ENCODE data around the gene CNOT1. TPM values are rescaled to one million over a fixed set of nuclear protein-coding genes. Genes with fewer than 3 reads are reported as not detected.

Gene CNOT1
- total RNA-seq, 4 donors from 2014 or later = 69.4 to 173 (median 151) TPM

DNA sequence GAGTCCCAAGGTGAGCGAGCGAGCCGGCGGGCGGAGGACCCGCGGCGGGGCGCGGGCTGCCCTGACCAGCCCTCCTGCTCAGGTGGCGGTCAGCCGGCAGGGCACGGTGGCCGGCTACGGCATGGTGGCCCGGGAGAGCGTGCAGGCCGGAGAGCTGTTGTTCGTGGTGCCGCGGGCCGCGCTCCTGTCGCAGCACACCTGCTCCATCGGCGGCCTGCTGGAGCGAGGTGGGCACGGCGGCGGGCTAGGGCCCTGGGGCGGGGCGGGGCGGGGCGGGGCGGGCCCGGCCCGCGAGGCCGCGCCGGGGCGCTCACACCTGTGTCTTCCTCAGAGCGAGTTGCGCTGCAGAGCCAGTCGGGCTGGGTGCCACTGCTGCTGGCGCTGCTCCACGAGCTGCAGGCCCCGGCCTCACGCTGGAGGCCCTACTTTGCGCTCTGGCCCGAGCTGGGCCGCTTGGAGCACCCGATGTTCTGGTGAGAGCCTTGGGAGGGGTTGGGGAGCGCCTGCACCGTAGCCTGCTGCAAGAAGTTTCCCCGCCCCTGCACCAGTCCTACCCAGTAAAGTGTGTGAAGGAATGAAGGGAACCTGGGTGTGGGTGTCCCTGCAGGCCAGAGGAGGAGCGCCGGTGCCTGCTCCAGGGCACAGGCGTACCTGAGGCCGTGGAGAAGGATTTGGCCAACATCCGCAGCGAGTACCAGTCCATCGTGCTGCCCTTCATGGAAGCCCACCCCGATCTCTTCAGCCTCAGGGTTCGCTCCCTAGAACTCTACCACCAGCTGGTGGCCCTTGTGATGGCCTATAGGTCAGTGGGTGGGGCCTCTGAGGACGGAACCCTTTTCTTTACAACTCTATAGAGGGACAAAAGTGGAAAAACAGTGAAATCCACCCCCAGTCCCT is 113.5 kb downstream of the CNOT1 start:
- no peaks in the 10 kb centered on the region for H3K36me3 ChIP-seq
- TF ChIP-seq, protein P1, sequence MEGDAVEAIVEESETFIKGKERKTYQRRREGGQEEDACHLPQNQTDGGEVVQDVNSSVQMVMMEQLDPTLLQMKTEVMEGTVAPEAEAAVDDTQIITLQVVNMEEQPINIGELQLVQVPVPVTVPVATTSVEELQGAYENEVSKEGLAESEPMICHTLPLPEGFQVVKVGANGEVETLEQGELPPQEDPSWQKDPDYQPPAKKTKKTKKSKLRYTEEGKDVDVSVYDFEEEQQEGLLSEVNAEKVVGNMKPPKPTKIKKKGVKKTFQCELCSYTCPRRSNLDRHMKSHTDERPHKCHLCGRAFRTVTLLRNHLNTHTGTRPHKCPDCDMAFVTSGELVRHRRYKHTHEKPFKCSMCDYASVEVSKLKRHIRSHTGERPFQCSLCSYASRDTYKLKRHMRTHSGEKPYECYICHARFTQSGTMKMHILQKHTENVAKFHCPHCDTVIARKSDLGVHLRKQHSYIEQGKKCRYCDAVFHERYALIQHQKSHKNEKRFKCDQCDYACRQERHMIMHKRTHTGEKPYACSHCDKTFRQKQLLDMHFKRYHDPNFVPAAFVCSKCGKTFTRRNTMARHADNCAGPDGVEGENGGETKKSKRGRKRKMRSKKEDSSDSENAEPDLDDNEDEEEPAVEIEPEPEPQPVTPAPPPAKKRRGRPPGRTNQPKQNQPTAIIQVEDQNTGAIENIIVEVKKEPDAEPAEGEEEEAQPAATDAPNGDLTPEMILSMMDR (IDR thresholded peaks at IDR 0.05) = no peak
- no peak for TF ChIP-seq POLR2A (IDR thresholded peaks at IDR 0.05)
- no peaks in the 10 kb centered on the region for H3K27me3 ChIP-seq
- H3K9me3 ChIP-seq = no peaks in the 10 kb centered on the region
- H3K4me1 ChIP-seq = peaks cover 0 to 4% of the 10 kb centered on the region in 2 donors
- peak overlapping the region; percentile 44 to 75 for H3K27ac ChIP-seq
- intact Hi-C loops (cut with DNase I; ENCODE audit: low total_unique reads) = no loop called here
- H3K4me3 ChIP-seq = peak overlapping the region; percentile 64 to 83
- DNase-seq = no peak

DNA sequence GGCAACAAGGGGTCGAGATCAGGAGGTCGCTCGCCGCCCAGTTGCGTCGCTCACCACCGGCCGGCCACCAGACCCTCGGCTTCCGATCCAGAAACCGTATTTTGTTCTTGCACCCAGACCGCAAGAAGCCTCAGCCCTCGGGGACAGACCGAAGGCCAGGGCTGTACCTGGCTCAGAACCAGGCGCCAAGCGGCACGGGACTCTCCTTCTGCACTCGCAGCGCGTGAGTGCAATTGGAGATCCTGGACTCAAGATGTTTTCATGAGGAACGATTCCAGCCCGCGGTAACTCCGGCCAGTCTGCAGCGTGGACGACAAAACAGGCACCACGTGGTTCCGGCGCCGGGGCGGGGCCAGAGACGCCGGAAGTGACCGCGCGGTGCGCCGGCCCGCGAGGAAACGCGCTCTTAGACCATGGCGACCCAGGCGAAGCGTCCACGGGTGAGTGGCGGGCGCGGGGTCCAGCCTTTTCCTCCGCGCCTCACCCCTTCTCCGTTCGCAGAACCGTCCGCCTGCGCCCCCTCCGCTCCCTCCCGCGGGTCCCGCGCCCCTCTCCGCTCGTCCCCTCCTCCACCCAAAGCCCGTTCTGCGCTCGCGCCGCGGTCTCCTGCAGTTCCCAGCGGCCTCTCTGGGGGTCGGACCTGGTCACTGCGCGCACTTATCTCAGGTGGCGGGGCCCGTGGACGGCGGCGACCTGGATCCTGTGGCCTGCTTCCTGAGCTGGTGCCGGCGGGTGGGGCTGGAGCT is 114.3 kb downstream of the CNOT1 start, which contains the start of gene SETD6:
Gene SETD6, plus strand, starts transcription at position 393 of the 746 bp plus-strand sequence. Its CDS starts 21 bp downstream, at position 414.
- Histone ChIP-seq H3K27me3 (no peaks in the 10 kb centered on the region), H3K36me3 (no peaks in the 10 kb centered on the region), H3K27ac (peak within 1 kb of the TSS; percentile 68 to 75), H3K4me3 (peak within 1 kb of the TSS; percentile 64 to 83), H3K9me3 (no peaks in the 10 kb centered on the region), H3K4me1 (peaks cover 0 to 4% of the 10 kb centered on the region in 2 donors)
- DNase-seq = peak; percentile 83 to 87
- intact Hi-C loops (cut with DNase I; ENCODE audit: low total_unique reads) = no loop called here
- TF ChIP-seq, protein P1 (IDR thresholded peaks at IDR 0.05) = peak in 3 of 4 experiments; percentile 18 to 31 (median 26)
- TF ChIP-seq POLR2A (IDR thresholded peaks at IDR 0.05) = peak in 1 of 2 donors; percentile 34

DNA sequence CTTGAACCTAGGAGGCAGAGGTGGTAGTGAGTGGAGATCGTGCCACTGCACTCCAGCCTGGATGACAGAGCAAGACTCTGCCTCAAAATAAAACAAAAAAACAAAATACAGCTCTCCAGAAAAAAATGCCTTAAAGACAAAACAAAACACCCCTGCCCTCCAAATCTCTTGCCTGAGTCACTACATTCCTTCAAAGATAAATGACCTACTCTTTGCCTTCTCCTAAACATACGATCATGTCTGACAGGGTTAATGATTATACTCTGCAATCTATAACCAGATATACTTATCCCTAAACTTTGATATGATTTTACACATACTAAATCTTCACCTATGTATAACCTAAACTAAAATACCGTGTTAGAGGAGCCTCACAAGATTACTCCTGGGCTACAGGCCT is 115.8 kb downstream of the CNOT1 start:
- H3K36me3 ChIP-seq = no peaks in the 10 kb centered on the region
- H3K4me1 ChIP-seq = peaks cover 0 to 4% of the 10 kb centered on the region in 2 donors
- intact Hi-C loops (cut with DNase I; ENCODE audit: low total_unique reads) = no loop called here
- TF ChIP-seq, protein P1 (IDR thresholded peaks at IDR 0.05) = no peak
- TF ChIP-seq POLR2A (IDR thresholded peaks at IDR 0.05) = no peak
- no peaks in the 10 kb centered on the region for H3K27me3 ChIP-seq
- H3K27ac ChIP-seq = no peak overlapping the region
- H3K4me3 ChIP-seq = no peak overlapping the region
- no peaks in the 10 kb centered on the region for H3K9me3 ChIP-seq
- no peak for DNase-seq

DNA sequence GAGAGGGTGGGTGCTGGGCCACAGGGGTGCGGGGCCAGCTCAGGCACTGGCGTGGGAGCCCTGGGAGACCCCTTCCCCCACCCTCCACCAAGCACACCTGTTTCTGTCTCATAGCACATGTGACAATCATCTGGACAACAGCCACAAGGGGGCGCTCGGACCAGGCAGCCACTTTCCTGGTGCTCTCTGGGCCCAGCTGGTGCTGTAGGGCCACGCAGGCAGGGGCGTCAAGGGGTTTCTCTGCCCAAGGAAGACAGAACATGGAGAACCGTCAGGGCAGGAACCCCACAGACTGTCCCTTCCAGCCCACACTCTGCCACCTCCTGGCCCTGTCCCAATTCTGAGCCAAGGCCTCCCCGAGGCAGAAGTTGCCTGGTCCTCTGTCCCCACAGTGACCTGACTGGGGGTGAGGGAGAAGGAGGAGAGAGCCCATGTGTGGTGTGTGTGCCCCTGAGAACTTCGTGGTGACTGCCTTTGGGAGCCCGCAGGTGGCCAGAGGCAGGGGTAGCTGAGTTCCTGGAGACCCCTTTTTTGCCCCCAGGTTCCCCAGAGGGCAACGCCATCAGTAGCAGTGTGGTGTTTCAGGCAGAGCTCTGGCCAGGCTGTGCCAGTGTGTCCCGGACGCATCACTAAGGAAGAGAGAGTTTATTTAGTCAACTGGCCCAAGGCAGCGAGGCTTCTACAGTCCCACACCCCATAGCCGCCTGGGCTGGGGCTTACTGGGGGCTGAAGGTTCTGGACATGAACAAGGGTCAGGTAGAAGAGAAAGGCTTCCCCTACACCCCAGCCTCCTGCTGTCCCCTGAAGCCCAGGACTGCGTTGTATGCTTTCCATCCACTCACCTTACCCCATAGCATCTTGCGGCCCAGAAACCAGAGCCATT is 117.5 kb downstream of the CNOT1 start:
- no peaks in the 10 kb centered on the region for H3K27me3 ChIP-seq
- no peaks in the 10 kb centered on the region for H3K36me3 ChIP-seq
- H3K9me3 ChIP-seq = no peaks in the 10 kb centered on the region
- no peak overlapping the region for H3K4me3 ChIP-seq
- TF ChIP-seq POLR2A (IDR thresholded peaks at IDR 0.05) = no peak
- TF ChIP-seq, protein P1 (IDR thresholded peaks at IDR 0.05) = peak; percentile 44 to 55 (median 52)
- peaks cover 0 to 4% of the 10 kb centered on the region in 2 donors for H3K4me1 ChIP-seq
- H3K27ac ChIP-seq = no peak overlapping the region
- DNase-seq = peak; percentile 58 to 65
- intact Hi-C loops (cut with DNase I; ENCODE audit: low total_unique reads) = no loop called here
